ENCODE measurements around the gene HOXB6.

Gene HOXB6

DNA sequence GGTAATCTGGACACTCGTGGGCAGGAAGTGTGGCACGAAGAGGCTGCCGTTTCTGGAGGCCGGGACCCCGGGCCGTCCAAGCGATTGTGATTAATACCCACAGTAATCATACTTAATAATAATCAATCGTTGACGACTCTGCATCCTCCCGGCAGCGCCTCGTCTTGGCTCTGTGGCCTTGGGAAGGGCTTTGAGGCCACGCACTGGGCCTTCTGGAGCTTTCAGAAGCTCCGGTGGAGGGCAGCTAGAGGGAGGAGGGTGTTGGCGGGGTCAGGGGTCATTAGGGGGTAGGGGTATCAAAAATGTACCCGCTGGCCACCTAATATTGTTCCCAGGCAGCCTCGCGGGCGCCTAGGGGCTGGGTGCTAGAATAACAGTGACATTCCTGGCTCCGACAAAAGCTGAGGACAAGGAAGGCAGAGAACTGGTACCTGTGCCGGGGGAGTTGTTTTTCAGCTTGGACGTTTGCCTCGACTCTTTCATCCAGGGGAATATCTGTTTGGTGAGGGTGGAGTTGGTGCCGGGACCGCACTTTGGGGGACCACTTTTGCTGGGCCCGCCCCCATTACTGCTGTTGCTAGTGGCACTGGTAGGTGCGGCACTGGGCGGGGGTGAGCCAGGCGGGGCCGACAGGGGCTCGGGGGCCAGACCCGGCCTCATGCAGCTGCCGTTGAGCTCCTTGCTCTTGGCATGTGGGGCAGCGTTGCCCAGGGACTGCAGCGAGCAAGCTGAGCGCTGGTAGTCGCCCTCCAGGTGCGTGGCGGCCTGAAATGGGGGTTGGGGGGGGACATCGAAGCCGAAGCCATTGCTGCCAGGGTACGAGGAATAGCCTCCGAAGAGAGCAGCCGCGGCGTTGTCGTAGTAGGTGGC lies 53.0 kb downstream of the HOXB6 start:
- no peak for TF ChIP-seq ZFX (IDR thresholded peaks at IDR 0.05)
- TF ChIP-seq, protein P1, sequence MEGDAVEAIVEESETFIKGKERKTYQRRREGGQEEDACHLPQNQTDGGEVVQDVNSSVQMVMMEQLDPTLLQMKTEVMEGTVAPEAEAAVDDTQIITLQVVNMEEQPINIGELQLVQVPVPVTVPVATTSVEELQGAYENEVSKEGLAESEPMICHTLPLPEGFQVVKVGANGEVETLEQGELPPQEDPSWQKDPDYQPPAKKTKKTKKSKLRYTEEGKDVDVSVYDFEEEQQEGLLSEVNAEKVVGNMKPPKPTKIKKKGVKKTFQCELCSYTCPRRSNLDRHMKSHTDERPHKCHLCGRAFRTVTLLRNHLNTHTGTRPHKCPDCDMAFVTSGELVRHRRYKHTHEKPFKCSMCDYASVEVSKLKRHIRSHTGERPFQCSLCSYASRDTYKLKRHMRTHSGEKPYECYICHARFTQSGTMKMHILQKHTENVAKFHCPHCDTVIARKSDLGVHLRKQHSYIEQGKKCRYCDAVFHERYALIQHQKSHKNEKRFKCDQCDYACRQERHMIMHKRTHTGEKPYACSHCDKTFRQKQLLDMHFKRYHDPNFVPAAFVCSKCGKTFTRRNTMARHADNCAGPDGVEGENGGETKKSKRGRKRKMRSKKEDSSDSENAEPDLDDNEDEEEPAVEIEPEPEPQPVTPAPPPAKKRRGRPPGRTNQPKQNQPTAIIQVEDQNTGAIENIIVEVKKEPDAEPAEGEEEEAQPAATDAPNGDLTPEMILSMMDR (conservative IDR thresholded peaks at IDR 0.05), result no peak

DNA sequence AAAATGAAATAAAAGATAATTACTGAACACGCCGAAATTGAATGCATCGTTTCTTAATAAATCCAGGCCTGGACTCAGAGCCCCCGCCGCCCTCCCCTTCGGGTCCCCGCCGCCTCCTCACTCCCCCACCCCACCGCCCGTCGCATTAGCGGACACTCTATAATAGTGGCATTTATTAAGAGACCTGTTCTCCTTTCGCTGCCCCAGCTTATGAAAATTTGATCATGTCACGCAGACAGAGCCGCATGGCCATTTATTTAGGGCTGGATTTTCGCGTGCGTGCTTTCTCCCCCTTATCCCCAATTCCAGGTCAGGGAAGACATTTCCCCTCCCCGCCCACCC lies 53.6 kb downstream of the HOXB6 start:
- no peak overlapping the region for H3K27ac ChIP-seq
- TF ChIP-seq, protein P1 (conservative IDR thresholded peaks at IDR 0.05), result no peak
- TF ChIP-seq ZFX (IDR thresholded peaks at IDR 0.05), result no peak

More for the DNA sequence above, 53.0 kb downstream of the HOXB6 start:
- no peak overlapping the region for H3K27ac ChIP-seq

DNA sequence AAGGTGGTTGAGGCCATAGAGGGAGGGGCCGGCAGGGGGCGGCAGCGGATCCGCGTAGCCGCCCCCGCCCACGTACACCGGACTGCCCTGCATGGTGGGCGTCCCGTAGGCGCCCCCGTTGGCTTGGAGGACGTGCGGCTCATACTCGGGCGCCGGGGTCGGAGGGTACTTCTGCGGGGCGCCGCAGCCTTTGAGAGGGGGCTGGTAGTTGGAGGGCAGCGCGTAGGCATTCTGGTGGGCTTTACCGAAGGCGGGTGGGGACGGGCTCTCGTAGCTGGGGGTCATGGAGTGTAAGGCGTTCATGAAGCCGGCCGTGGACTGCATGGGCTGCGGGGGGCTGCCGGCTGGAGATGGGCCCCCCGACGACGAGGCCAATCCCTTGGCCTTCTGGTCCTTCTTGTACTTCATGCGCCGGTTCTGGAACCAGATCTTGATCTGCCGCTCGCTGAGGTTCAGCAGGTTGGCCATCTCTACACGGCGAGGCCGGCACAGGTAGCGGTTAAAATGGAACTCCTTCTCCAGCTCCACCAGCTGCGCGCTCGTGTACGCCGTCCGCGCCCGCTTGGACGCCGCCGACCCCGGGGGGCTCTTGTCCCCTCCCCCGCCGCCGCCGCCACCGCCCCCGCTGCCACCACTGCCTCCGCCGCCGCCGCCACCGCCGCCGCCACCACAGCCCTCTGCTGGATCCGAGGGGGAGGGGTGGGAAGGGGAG lies 54.1 kb downstream of the HOXB6 start:
- no peak overlapping the region for H3K27ac ChIP-seq
- TF ChIP-seq, protein P1 (conservative IDR thresholded peaks at IDR 0.05), result no peak
- TF ChIP-seq ZFX (IDR thresholded peaks at IDR 0.05), result no peak

GRCh38 chr17:48549914-48550501 lies 54.8 kb downstream of the HOXB6 start:
- no peak overlapping the region for H3K27ac ChIP-seq
- no peak for TF ChIP-seq ZFX (IDR thresholded peaks at IDR 0.05)
- TF ChIP-seq, protein P1 (conservative IDR thresholded peaks at IDR 0.05), result no peak

GRCh38 chr17:48549281-48549630 lies 55.5 kb downstream of the HOXB6 start:
- no peak overlapping the region for H3K27ac ChIP-seq
- no peak for TF ChIP-seq ZFX (IDR thresholded peaks at IDR 0.05)
- TF ChIP-seq, protein P1 (conservative IDR thresholded peaks at IDR 0.05), result no peak

DNA sequence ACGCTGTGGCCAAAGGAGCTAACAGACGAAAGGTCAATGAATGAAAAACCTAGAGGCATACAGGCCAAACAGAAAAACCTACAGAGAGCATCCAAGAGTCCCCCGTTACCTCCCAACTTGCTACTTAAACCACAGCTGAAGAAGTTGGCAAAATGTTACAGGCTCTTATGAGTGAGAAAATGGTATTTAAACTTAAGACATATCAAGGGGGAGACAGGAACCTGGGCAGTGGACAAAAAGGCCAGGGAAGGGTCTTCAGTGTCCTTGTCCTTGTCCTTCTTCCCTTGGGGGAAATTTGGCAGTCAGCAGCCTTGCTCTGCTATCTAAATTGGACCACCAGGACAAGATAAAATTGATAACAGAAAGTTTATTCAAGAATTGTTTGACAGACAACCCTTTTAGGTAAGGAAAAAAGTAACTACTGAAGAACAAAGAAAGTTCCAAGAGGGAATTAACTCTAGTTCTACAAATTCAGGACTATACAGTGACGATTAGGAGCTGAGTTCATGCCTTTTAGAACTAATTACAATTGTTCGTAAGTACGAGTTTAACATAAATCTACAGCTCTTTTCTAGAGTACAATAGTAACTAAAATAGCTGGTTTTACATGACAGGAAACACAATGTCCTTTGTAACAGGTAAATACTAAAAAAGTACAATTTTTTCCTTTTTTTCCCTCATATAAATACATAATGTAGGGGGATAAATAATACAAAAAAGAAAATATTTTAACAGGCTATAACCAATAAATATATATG lies 56.1 kb downstream of the HOXB6 start:
- H3K27ac ChIP-seq, result no peak overlapping the region
- no peak for TF ChIP-seq ZFX (IDR thresholded peaks at IDR 0.05)
- TF ChIP-seq, protein P1 (conservative IDR thresholded peaks at IDR 0.05), result no peak

Data from C4-2B (cell line).